ENCODE measurements around the gene CAMTA1. TPM values are rescaled to one million over a fixed set of nuclear protein-coding genes. Genes with fewer than 3 reads are reported as not detected.

The CAMTA1 gene
- total and polyA plus RNA-seq, 9 of the 15 experiments (the other 6 are each of a cell fraction or from before 2014, with no cell fraction given), result 43.9 to 161 (median 65.9) TPM

DNA sequence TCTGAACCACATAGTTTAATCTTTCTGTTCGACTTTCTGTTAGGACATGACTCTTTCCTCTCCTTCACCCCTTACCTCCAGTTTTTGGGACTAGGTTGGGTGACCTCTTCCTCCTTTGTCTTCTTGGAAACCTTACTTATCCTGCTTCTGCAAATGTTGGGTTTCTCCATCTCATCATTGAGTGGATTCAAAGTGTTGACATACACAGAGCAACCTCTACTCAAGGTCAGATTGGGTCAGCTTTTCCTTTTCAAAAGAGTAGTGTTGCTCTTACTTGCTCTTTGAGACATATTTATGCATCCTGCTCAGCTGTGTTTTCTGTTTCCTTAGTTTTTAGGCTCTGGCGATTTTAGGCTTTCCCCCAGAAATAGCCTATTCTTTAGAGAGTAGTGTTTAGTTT lies 3.7 kb downstream of the CAMTA1 start (continued):
- TF ChIP-seq, protein P1, sequence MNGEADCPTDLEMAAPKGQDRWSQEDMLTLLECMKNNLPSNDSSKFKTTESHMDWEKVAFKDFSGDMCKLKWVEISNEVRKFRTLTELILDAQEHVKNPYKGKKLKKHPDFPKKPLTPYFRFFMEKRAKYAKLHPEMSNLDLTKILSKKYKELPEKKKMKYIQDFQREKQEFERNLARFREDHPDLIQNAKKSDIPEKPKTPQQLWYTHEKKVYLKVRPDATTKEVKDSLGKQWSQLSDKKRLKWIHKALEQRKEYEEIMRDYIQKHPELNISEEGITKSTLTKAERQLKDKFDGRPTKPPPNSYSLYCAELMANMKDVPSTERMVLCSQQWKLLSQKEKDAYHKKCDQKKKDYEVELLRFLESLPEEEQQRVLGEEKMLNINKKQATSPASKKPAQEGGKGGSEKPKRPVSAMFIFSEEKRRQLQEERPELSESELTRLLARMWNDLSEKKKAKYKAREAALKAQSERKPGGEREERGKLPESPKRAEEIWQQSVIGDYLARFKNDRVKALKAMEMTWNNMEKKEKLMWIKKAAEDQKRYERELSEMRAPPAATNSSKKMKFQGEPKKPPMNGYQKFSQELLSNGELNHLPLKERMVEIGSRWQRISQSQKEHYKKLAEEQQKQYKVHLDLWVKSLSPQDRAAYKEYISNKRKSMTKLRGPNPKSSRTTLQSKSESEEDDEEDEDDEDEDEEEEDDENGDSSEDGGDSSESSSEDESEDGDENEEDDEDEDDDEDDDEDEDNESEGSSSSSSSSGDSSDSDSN (IDR thresholded peaks at IDR 0.05; ENCODE audit: borderline replicate concordance in 1 of 2, low read depth in 2 of 2, low read length in 2 of 2), result no peak
- TF ChIP-seq KLF1 (tag; IDR thresholded peaks at IDR 0.05), result no peak
- no peak for TF ChIP-seq CBX1 (IDR thresholded peaks at IDR 0.05; ENCODE audit: low read depth)
- TF ChIP-seq NFIC (IDR thresholded peaks at IDR 0.05), result no peak
- TF ChIP-seq, protein P2, sequence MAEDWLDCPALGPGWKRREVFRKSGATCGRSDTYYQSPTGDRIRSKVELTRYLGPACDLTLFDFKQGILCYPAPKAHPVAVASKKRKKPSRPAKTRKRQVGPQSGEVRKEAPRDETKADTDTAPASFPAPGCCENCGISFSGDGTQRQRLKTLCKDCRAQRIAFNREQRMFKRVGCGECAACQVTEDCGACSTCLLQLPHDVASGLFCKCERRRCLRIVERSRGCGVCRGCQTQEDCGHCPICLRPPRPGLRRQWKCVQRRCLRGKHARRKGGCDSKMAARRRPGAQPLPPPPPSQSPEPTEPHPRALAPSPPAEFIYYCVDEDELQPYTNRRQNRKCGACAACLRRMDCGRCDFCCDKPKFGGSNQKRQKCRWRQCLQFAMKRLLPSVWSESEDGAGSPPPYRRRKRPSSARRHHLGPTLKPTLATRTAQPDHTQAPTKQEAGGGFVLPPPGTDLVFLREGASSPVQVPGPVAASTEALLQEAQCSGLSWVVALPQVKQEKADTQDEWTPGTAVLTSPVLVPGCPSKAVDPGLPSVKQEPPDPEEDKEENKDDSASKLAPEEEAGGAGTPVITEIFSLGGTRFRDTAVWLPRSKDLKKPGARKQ (CRISPR knock-in tag; IDR thresholded peaks at IDR 0.05), result no peak
- no peak for TF ChIP-seq NRF1 (conservative IDR thresholded peaks at IDR 0.05 in 1 of 2, IDR thresholded peaks at IDR 0.05 in 1 of 2)
- TF ChIP-seq, protein P3, sequence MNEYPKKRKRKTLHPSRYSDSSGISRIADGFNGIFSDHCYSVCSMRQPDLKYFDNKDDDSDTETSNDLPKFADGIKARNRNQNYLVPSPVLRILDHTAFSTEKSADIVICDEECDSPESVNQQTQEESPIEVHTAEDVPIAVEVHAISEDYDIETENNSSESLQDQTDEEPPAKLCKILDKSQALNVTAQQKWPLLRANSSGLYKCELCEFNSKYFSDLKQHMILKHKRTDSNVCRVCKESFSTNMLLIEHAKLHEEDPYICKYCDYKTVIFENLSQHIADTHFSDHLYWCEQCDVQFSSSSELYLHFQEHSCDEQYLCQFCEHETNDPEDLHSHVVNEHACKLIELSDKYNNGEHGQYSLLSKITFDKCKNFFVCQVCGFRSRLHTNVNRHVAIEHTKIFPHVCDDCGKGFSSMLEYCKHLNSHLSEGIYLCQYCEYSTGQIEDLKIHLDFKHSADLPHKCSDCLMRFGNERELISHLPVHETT (CRISPR knock-in tag; conservative IDR thresholded peaks at IDR 0.05 in 1 of 2, IDR thresholded peaks at IDR 0.05 in 1 of 2), result no peak
- no peak for TF ChIP-seq BRF1 (IDR thresholded peaks at IDR 0.05; ENCODE audit: borderline replicate concordance, extremely low read depth, insufficient read length)
- TF ChIP-seq NCOA4 (IDR thresholded peaks at IDR 0.05; ENCODE audit: partially characterized antibody), result no peak
- TF ChIP-seq, protein P4, sequence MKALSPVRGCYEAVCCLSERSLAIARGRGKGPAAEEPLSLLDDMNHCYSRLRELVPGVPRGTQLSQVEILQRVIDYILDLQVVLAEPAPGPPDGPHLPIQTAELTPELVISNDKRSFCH (CRISPR knock-in tag; IDR thresholded peaks at IDR 0.05), result no peak
- TF ChIP-seq, protein P4 (tag; IDR thresholded peaks at IDR 0.05), result no peak
- TF ChIP-seq CHCHD3 (CRISPR knock-in tag; IDR thresholded peaks at IDR 0.05), result no peak
- TF ChIP-seq DIDO1 (tag; IDR thresholded peaks at IDR 0.05; ENCODE audit: low read depth), result no peak
- peak; percentile 5; the same call in 1 of the 2 replicates for TF ChIP-seq SPI1 (IDR thresholded peaks at IDR 0.05; ENCODE audit: borderline replicate concordance, low read depth, low read length)
- peak; percentile 37; the same call in 1 of the 2 replicates for TF ChIP-seq TCF3 (CRISPR knock-in tag; IDR thresholded peaks at IDR 0.05)
- TF ChIP-seq, protein P5, sequence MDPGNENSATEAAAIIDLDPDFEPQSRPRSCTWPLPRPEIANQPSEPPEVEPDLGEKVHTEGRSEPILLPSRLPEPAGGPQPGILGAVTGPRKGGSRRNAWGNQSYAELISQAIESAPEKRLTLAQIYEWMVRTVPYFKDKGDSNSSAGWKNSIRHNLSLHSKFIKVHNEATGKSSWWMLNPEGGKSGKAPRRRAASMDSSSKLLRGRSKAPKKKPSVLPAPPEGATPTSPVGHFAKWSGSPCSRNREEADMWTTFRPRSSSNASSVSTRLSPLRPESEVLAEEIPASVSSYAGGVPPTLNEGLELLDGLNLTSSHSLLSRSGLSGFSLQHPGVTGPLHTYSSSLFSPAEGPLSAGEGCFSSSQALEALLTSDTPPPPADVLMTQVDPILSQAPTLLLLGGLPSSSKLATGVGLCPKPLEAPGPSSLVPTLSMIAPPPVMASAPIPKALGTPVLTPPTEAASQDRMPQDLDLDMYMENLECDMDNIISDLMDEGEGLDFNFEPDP (CRISPR knock-in tag; IDR thresholded peaks at IDR 0.05), result no peak
- TF ChIP-seq, protein P6, sequence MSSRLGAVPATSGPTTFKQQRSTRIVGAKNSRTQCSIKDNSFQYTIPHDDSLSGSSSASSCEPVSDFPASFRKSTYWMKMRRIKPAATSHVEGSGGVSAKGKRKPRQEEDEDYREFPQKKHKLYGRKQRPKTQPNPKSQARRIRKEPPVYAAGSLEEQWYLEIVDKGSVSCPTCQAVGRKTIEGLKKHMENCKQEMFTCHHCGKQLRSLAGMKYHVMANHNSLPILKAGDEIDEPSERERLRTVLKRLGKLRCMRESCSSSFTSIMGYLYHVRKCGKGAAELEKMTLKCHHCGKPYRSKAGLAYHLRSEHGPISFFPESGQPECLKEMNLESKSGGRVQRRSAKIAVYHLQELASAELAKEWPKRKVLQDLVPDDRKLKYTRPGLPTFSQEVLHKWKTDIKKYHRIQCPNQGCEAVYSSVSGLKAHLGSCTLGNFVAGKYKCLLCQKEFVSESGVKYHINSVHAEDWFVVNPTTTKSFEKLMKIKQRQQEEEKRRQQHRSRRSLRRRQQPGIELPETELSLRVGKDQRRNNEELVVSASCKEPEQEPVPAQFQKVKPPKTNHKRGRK (tag; IDR thresholded peaks at IDR 0.05), result no peak
- TF ChIP-seq MEIS2 (IDR thresholded peaks at IDR 0.05; ENCODE audit: partially characterized antibody), result peak; percentile 56
- TF ChIP-seq ZFP30 (CRISPR knock-in tag; IDR thresholded peaks at IDR 0.05; ENCODE audit: borderline replicate concordance), result no peak
- no peak for TF ChIP-seq HDAC8 (tag; IDR thresholded peaks at IDR 0.05)
